K562 (cell line): ENCODE measurements around the gene PLCB1. TPM values are rescaled to one million over a fixed set of nuclear protein-coding genes. Genes with fewer than 3 reads are reported as not detected.

Source experiments
- ATAC-seq: fragments of 200-7000 bp; cut with Tn5 transposase; 3 replicates; pipeline ENCODE4 v1.9.1; 2020; ENCODE audit warnings: moderate library complexity
- BruUV-seq: library from RNA; stranded (reverse); fragments of 400-500 nt; replicated peaks from 2 replicates; lab custom pipeline; 2021; lab: Mats Ljungman, UMichigan
- CTCF ChIA-PET: fragments of 300-600 bp; formaldehyde crosslinking; extraction: SDS; loops from one replicate; lab custom pipeline; 2021; ENCODE audit warnings: low intra/inter-chr PET ratio; lab: Yijun Ruan, JAX
- POLR2A ChIA-PET: fragments of 300-600, 350-650 bp; sonication (Branson Sonifier 250); formaldehyde crosslinking; extraction: SDS; loops from one replicate; lab custom pipeline; 2021; ENCODE audit warnings: antibody characterized with exemption, inconsistent platforms; lab: Yijun Ruan, JAX
- DNase-seq, 4 experiments: peaks; one replicate each; pipeline versions ENCODE4 v3.0.0 to v3.0.0-alpha.2; 2011 to 2018; ENCODE audit warnings: low spot score in 3 of 4, mixed read lengths in 3 of 4; ENCODE audit errors: extremely low read depth in 1 of 4
- FAIRE-seq: peaks from 2 replicates; lab custom pipeline; 2011; peaks lifted over from hg19 to GRCh38; lab: Jason Lieb, UNC
- H2AFZ ChIP-seq: 2 replicates; pipeline ENCODE4 v1.6.0; 2011; ENCODE audit warnings: low read depth, low read length, control low read depth, inconsistent platforms
- H3K27ac ChIP-seq: fragments of 200-600 bp; 3 replicates; pipeline ENCODE4 v1.8.0; 2011; ENCODE audit warnings: low read depth, mild to moderate bottlenecking, control low read depth, inconsistent platforms, low read length, moderate library complexity, mixed read lengths; ENCODE audit errors: extremely low read depth
- H3K27me3 ChIP-seq, 2 experiments: fragments of 300-600 bp in 1 of 2; 2 replicates in 1 of 2; 3 replicates in 1 of 2; pipeline versions ENCODE4 v1.6.0 to v1.8.0; 2011; ENCODE audit warnings: inconsistent platforms in 2 of 2, low read length in 2 of 2, mild to moderate bottlenecking in 1 of 2, mixed read lengths in 1 of 2, moderate library complexity in 1 of 2; ENCODE audit not compliant: control insufficient read depth in 2 of 2, insufficient read depth in 2 of 2
- H3K36me3 ChIP-seq: fragments of 300-600 bp; 3 replicates; pipeline ENCODE4 v1.8.0; 2011; ENCODE audit warnings: mild to moderate bottlenecking, low read length, inconsistent platforms; ENCODE audit not compliant: control insufficient read depth, insufficient read depth
- H3K4me1 ChIP-seq, 2 experiments: fragments of 200-600 bp in 1 of 2; replicated peaks in 1 of 2; 2 replicates in 1 of 2; 3 replicates in 1 of 2; pipeline versions ENCODE4 v1.5.1 to v1.8.0; 2011; ENCODE audit warnings: inconsistent platforms in 2 of 2, low read length in 2 of 2, mild to moderate bottlenecking in 1 of 2, mixed read lengths in 1 of 2, moderate library complexity in 1 of 2; ENCODE audit not compliant: control insufficient read depth in 2 of 2, insufficient read depth in 2 of 2
- H3K4me2 ChIP-seq: 2 replicates; pipeline ENCODE4 v1.6.1; 2011; ENCODE audit warnings: low read length, control low read depth, inconsistent platforms, mixed read lengths; ENCODE audit not compliant: insufficient read depth
- H3K4me3 ChIP-seq: fragments of 200-600 bp; sonication (generic), shearing (Covaris generic); 2 replicates; pipeline ENCODE4 v1.5.1; 2016; ENCODE audit warnings: control low read depth, inconsistent platforms
- H3K79me2 ChIP-seq: fragments of 200-600 bp; 3 replicates; pipeline ENCODE4 v1.8.0; 2011; ENCODE audit warnings: low read length, inconsistent platforms; ENCODE audit not compliant: control insufficient read depth, insufficient read depth
- H3K9ac ChIP-seq, 2 experiments: 2 replicates each; pipeline versions ENCODE4 v1.6.0 to v1.6.1; 2011; ENCODE audit warnings: low read depth in 2 of 2, low read length in 2 of 2, control low read depth in 1 of 2, inconsistent platforms in 1 of 2, mild to moderate bottlenecking in 1 of 2, mixed read lengths in 1 of 2; ENCODE audit not compliant: insufficient read depth in 1 of 2
- H3K9me1 ChIP-seq: one replicate; pipeline ENCODE4 v1.6.0; 2011; ENCODE audit warnings: inconsistent platforms, mild to moderate bottlenecking, low read length, moderate library complexity; ENCODE audit not compliant: control insufficient read depth, insufficient read depth
- H3K9me3 ChIP-seq: replicated peaks from 2 replicates; pipeline ENCODE4 v1.5.1; 2011; ENCODE audit warnings: low read depth, low read length, inconsistent platforms; ENCODE audit not compliant: control insufficient read depth, insufficient read depth
- H4K20me1 ChIP-seq: replicated peaks from 2 replicates; pipeline ENCODE4 v1.6.1; 2011; ENCODE audit warnings: low read length, inconsistent platforms, mixed read lengths; ENCODE audit not compliant: control insufficient read depth, insufficient read depth
- ZKSCAN8 ChIP-seq: fragments of 200-800 bp; sonication (Bioruptor generic); IDR thresholded peaks from 2 replicates; pipeline ENCODE4 v1.6.1; 2016; ENCODE audit warnings: missing genetic modification characterization, missing compliant biosample characterization
- ZNF23 ChIP-seq: fragments of 250-450 bp; sonication (Bioruptor Pico); IDR thresholded peaks from 2 replicates; pipeline ENCODE4 v1.4.0; 2020; ENCODE audit warnings: mild to moderate bottlenecking
- ZNF280A ChIP-seq: fragments of 450-650 bp; IDR thresholded peaks from 2 replicates; pipeline ENCODE4 v1.6.1; 2018; ENCODE audit warnings: mild to moderate bottlenecking, low read depth; ENCODE audit not compliant: partially characterized antibody
- ZSCAN29 ChIP-seq: fragments of 450-650 bp; IDR thresholded peaks from 2 replicates; pipeline ENCODE4 v1.6.1; 2017
- WGBS: fragments of 100-300 bp; shearing (Covaris generic); methylation state at CpG from one replicate; pipeline ENCODE4 v1.1.6; 2016; ENCODE audit warnings: low coverage, mixed read lengths; ENCODE audit not compliant: insufficient coverage; ENCODE audit errors: missing lambda C conversion rate; 5-methylcytosine and 5-hydroxymethylcytosine counted together
- in situ Hi-C: fragments of 300-500 bp; cut with MboI; formaldehyde crosslinking; loops from 4 replicates; pipeline ENCODE4 v1.15.0; 2018; ENCODE audit warnings: inconsistent platforms, mixed read lengths
- intact Hi-C: fragments of 100-400 bp; cut with micrococcal nuclease; formaldehyde crosslinking; loops from 2 replicates; pipeline ENCODE4 v1.14.2; 2022
- polyA plus RNA-seq, 8 experiments: library from polyadenylated mRNA; depleted of rRNA in 4 of 8; stranded (reverse) in 5 of 8; unstranded in 3 of 8; fragments of >200 nt; fragmentation: Nextera tagmentation in 2 of 8; fragmentation: Illumina TruSeq in 1 of 8; extraction: Ambion mirVana in 2 of 8; extraction: Trizol in 1 of 8; gene quantifications; 2 replicates each; pipeline versions ENCODE4 v1.2.1 to v1.2.3, GENCODE V29; 2011 to 2014; ENCODE audit warnings: inconsistent platforms in 1 of 8, missing spikeins in 1 of 8
- total RNA-seq, 7 experiments: library from RNA; depleted of rRNA in 6 of 7; stranded (reverse); fragments of >200 nt in 6 of 7; fragmentation: Illumina TruSeq in 2 of 7; extraction: Trizol in 2 of 7; gene quantifications; 2 replicates each; pipeline versions ENCODE4 v1.2.1 to v1.2.3, GENCODE V29; 2011 to 2021; ENCODE audit warnings: low replicate concordance in 1 of 7

Gene PLCB1
- total and polyA plus RNA-seq, 9 of the 15 experiments (the other 6 are each of a cell fraction or from before 2014, with no cell fraction given) = 0.34 to 3.1 (median 1.3) TPM

GRCh38 chr20:8658103-8658502 lies 526.0 kb downstream of the PLCB1 start:
- H3K4me3 ChIP-seq = no peak overlapping the region
- no TSS peak for BruUV-seq
- H2AFZ ChIP-seq = no peak overlapping the region
- TF ChIP-seq ZNF23 (CRISPR knock-in tag) = no peak
- TF ChIP-seq ZKSCAN8 (CRISPR knock-in tag) = no peak
- no peak for TF ChIP-seq ZNF280A
- no peak for TF ChIP-seq ZSCAN29
- no peaks in the 10 kb centered on the region for H3K9me3 ChIP-seq
- intact Hi-C loops (no loop called here), in situ Hi-C loops (no loop called here)
- H3K27me3 ChIP-seq = no peaks in the 10 kb centered on the region
- ChIA-PET POLR2A (no interaction called here), CTCF (no interaction called here)
- H3K27ac ChIP-seq = no peak overlapping the region
- WGBS = 0% methylated on average over 3 of the region's 3 CpGs
- ATAC-seq = no peak
- no peaks in the 10 kb centered on the region for H3K36me3 ChIP-seq
- FAIRE-seq = no peak
- H4K20me1 ChIP-seq = no peaks in the 10 kb centered on the region
- H3K4me1 ChIP-seq = no peaks in the 10 kb centered on the region
- DNase-seq = no peak
- H3K9ac ChIP-seq = no peak overlapping the region
- H3K79me2 ChIP-seq = no peaks in the 10 kb centered on the region
- H3K4me2 ChIP-seq = no peak overlapping the region
- H3K9me1 ChIP-seq = no peaks in the 10 kb centered on the region
